Measurements from ENCODE around the gene CD63. TPM values are rescaled to one million over a fixed set of nuclear protein-coding genes. Genes with fewer than 3 reads are reported as not detected.

CD63 gene
- total RNA-seq, 1 donor from 2014 or later, result 870 TPM

- ATAC-seq, result peak; percentile 77
- intact Hi-C loops (cut with DNase I), result loop anchor here (5.0 kb wide), 1 partner anchor 194 kb away; no protein-coding TSS in a partner anchor
- DNase-seq (ENCODE audit: low spot score), result peak; percentile 89
Measured at GRCh38 chr12:55742719-55743405, 14.1 kb upstream of the CD63 start, which contains the start of gene GDF11. TSS of gene GDF11 (plus strand) at chr12:55743122. CDS start at chr12:55743317, 195 bp downstream.

DNA sequence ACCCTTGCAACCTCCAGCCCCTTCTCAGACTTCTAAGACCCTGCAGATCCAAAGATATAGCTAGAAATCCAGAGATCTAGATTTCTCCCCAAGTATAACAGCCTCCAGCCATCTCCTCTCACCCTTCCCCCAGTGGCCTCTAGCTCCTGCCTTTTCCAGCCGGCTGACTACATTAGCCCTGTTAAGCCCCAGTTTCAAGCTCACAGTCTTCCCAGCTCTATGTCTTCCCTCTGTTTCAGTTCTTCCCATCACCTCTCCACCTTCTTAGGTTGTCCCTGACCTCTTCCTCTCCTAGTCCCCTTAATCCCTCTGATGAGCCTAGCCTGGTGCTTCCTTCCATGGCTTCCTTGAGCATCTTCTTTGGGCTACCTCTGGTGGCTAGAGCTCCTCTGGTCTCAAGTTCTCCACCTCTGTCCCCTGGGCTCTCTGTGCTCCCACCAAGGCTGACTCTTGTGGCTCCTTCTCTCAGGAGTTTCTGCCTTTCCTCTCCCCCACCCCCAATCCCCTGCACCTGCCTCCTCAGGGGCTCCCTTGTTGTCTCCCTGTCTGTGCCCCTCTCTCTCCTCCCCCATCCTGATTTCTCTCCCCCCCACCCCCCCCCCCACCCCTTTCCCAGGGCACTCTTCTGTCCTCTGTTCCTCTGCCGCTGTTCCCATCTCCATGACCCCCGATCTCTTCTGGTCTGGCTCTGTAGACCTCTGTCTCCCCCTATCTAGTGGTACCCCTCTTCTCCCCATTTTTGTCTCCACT is 13.3 kb upstream of the CD63 start:
- DNase-seq (ENCODE audit: low spot score) (no peak), ATAC-seq (no peak)
- intact Hi-C loops (cut with DNase I), result loop anchor here (5.0 kb wide), 1 partner anchor 195 kb away; no protein-coding TSS in a partner anchor

DNA sequence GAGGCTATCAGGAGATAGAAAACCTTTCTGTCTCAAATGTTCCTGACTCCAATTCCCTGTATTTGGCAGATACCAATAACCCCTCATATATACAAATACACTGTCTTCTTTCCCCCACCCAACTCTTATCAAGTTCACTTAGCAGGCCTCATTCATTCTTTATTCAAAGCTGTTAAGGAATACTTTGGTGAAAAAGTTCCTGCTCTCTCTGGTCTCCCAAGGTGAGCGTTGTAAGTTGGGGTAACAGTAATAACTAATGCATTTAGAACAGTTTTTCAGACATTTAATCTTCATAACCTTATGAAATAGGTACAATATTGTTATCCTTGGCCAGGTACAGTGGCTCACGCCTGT is 10.2 kb upstream of the CD63 start:
- intact Hi-C loops (cut with DNase I), result no loop called here
- DNase-seq (ENCODE audit: low spot score), result no peak
- ATAC-seq, result no peak

DNA sequence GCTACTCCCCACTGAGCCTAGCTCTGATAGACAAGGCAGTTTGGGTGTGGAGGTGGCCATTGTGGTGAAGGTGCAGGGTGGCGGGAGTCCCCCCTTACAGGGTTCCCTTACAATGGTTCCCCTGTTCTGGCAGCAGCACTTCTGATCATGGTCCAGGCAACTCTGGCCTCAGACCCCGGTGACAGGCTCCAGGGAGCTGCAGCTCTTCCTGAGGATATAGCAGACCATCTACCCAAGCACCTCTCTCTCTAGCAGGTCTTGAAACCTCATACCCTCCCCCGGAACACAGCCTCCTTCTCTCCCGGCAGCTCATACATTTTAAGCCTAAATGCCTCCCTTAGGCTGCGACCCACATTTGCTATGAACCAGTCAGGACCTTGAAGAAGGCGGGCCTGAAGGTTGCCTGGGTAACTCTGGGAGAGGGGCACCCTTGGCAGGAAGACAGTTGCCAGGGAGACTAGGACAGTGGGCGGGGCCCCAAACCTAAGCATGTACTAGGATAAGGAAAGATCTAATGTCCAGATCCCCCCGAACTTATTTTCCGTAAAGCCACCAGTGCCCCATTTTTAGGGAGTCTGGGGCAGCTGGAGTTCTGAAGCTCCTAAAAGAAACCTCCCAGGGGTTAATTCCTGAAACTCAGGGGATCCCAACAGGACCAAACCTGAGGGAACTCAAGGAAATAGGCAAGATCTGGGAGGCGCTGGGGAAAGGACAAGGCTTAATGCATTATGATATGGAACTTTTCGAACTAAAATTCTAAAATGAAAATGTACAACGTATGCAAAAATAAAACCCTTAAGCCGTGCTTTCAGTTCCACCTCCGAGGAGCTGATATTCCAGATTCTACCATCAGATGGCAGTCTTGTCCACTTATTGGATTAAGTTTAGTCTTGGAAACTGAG is 9.6 kb upstream of the CD63 start:
- DNase-seq (ENCODE audit: low spot score) (peak; percentile 93), ATAC-seq (peak; percentile 91)
- intact Hi-C loops (cut with DNase I), result no loop called here

DNA sequence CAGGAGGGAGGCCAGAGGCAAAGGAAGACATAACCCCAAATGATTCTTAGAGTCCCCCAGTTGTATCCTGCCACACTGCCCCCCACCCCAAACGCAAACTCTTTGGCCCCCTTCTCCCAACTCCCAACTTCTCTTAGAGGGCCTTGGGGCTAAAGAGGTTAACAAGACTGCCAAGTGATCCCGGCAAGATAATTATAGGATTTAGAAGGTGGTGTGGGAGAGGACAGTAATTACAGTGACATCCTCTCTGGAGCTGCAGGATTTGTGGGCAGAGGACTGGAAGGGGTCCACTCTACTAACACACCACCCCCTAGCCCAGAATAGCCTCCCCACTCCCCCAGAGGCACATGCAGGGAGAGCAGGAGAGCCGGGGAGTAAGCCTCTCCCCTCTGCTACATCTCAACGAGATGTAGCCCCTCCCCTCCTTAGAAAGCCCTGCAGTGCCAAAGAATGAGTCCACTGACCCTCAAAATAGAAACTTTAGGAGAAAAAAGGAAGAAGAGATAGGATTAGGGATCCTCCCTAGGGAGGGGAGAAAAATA is 8.8 kb upstream of the CD63 start:
- ATAC-seq (peak; percentile 39), DNase-seq (ENCODE audit: low spot score) (no peak)
- intact Hi-C loops (cut with DNase I), result no loop called here

DNA sequence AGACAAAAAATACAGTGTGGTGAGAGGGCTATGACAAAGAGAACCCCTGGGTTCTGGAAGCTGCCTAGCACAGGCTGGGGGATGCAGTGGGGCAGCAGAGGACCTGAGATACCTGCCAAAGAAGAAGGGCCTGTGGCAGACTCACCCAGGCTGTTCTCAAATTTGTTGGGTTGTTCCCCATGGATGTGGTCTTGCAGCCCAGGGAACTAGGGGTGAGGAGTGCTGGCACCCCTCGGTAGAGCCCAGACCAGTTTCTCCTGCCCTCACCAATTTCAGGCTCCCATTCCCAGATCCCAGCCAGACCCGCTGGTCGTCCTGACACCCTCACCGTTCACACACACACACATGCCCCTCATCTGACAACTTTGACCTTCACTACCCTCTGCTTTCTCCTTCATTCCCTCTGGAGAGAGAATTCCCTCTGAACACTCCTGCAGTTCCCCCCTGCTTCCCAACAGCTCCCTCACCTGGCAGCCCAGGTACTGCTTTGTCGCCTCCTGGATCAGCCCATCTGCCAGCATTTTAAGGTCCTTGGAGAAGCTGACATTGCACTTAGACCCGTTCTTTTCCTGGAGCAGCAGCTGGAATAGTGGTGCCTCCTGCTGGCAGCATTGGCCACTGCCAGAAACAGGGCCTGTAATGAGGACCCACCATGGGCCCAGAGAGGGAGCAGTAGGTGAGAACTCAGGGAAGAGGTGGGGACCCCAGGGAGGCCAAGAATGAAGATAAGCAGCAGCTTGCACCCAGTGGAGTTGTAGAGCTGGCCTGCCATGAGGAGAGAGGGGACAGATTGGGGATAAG is 8.2 kb upstream of the CD63 start:
- ATAC-seq, result peak; percentile 41
- intact Hi-C loops (cut with DNase I), result no loop called here
- DNase-seq (ENCODE audit: low spot score), result peak; percentile 79

DNA sequence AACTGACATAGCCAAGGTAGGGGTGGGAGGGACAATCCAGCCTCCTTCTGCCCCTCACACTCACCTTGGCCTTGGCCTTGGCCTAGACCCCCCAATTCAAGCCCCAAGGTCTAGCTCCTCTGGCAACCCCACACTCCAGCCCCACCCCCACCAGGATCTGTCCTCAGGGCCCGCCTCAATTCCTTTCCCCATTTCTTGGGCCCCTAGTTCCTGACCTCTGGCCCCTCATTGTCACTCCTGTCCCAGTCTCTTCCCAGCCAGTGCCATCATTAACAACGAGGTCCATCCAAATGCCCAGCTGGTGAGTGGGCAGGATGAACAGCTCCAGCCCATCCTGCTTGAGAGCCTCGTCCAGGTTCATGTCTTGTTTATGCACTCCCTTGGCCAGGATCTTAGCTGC is 7.3 kb upstream of the CD63 start:
- ATAC-seq (no peak), DNase-seq (ENCODE audit: low spot score) (no peak)
- intact Hi-C loops (cut with DNase I), result no loop called here

DNA sequence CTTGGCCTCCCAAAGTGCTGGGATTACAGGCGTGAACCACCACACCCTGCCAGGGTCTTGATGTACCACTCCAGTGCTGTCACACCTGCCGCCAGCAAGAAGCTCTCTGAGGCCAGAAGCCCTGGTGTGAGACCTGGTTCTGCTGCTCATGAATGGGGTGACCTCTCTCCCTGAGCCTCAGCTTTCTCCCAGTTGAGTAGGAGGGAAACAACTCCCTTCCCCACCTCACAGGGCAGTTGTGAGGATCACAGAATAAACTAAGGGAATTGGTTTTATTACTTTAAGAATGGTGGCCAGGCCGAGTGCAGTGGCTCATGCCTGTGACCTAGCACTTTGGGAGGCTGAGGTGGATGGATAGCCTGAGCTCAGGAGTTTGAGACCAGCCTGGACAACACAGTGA is 5.8 kb upstream of the CD63 start:
- ATAC-seq (no peak), DNase-seq (ENCODE audit: low spot score) (no peak)
- intact Hi-C loops (cut with DNase I), result no loop called here

GRCh38 chr12:55733858-55734257 is 5.0 kb upstream of the CD63 start:
- DNase-seq (ENCODE audit: low spot score), result no peak
- no peak for ATAC-seq
- intact Hi-C loops (cut with DNase I), result no loop called here

DNA sequence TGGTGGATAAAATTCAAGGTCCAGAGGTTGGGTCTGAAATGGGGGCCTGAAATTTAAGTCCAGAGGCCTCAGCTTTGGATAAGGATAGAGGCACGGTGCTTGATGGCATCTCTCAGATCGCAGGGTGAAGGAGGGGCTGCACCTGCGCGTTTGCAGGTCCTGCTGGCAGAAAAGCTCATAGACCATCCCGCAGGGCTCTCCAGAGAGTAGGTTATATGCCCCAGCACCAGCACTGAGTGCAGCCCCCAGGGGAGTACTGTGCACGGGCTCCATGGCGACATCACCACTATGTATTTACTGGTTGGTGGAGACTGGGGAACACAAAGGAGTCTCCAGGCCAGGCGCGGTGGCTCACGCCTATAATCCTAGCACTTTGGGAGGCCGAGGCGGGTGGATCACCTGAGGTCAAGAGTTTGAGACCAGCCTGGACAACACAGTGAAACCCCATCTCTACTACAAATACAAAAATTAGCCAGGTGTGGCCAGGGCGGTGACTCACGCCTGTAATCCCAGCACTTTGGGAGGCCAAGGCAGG is 4.3 kb upstream of the CD63 start:
- ATAC-seq (no peak), DNase-seq (ENCODE audit: low spot score) (no peak)
- intact Hi-C loops (cut with DNase I), result no loop called here

- ATAC-seq (no peak), DNase-seq (ENCODE audit: low spot score) (no peak)
- intact Hi-C loops (cut with DNase I), result no loop called here
Measured at GRCh38 chr12:55732288-55732687, 3.5 kb upstream of the CD63 start.

DNA sequence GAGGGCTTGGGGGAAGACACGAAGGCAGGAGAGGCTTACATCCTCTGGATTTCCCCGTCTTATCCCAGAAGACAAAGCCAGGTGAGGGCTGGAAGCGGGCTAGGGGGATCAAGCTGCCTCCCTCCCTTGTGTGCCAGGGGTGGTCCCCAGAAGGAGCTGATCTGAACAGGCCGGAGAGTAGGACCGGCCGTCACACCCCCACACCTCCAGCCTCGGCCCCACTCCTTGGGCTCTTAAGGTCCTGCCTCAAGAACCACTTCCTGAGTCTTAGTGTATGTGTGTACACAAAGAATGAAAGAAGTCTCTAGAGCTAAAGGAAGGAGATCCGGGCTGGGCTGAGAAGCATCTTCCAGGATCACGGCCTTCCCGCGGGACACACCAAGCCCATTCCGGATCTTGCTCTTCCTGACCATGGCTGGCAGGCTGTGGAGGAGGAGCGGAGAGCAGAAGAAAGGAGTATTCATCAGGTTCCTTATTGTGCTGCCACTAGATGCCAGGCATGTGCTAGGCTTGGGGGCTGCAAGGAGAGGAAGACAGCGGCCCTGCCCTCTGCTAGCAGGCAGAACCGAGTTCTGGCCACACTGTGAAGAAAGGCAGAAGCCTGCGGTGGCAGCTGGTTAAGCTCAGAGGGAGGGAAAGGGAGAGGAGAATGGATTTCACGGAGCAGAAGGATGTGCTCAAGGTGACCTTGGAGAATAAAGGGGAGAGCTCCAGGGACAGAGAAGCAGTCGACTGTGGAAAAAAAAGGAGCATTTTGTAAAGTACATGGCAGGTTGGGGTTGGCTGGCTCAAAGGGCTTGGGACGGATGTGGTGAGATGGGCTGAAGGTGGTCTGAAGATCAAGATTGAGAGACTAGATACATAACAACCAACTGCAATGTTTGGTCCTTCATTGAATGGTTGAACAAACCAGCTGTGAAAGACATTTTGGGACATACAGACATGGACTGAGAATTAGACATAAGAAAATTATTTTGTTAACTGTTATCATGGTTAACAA is 1.3 kb upstream of the CD63 start:
- ATAC-seq (peak; percentile 47), DNase-seq (ENCODE audit: low spot score) (peak; percentile 81)
- intact Hi-C loops (cut with DNase I), result loop anchor here (10.0 kb wide), 1 partner anchor 55 kb away; no protein-coding TSS in a partner anchor

GRCh38 chr12:55728186-55728938 is 447 bp downstream of the CD63 start:
- DNase-seq (ENCODE audit: low spot score), result peak; percentile 92
- ATAC-seq, result peak; percentile 59
- intact Hi-C loops (cut with DNase I), result loop anchor here (10.0 kb wide), 1 partner anchor 54 kb away; no protein-coding TSS in a partner anchor

DNA sequence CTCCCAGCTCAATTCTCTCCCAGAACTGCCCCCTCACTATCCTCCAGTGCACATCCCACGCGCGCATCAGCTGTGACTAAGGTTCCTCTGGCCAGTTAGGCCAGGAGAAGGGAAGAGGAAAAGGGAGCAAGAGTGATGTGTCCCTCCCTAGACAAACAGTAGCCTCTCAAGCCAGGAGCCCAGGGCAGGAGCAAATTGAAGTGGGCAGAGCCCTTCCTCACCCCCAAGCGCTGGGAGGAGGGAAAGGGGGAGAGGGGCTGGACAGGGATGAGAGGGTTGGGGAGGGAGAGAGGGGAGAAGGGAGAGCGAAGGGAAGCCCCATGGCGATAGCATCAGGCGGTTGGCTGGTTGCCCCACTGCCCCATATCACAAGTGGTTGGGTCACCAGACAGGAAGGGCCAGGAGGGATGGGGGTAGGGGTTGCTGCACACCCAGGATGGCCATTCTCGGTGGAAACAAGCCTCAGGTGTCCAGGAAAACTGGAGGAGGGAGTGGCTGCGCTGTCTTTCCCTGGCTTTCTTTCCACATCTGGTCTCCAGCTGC is 1.1 kb downstream of the CD63 start:
- ATAC-seq (peak; percentile 2), DNase-seq (ENCODE audit: low spot score) (peak; percentile 86)
- intact Hi-C loops (cut with DNase I), result loop anchor here (10.0 kb wide), 1 partner anchor 53 kb away; no protein-coding TSS in a partner anchor

- DNase-seq (ENCODE audit: low spot score), result no peak
- intact Hi-C loops (cut with DNase I), result loop anchor here (10.0 kb wide), 1 partner anchor 52 kb away; no protein-coding TSS in a partner anchor
- ATAC-seq, result no peak
Measured at GRCh38 chr12:55726971-55727370, 1.8 kb downstream of the CD63 start.

DNA sequence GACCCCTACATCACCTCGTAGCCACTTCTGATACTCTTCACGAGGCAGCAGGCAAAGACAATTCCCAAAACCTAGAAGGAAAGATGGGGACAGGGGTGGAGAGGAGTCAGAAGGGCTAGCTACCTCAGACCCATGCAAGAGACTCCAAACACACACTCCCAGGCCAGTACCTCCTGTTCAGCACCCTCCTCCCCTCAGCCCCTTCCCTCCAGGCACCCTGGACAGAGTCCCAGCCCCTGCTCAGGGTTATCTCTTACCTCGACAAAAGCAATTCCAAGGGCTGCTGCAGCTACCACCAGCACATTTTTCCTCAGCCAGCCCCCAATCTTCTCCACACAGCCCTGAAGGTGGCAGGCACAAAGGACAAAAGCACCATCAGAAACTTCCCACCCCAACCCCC is 3.3 kb downstream of the CD63 start:
- ATAC-seq (no peak), DNase-seq (ENCODE audit: low spot score) (no peak)
- intact Hi-C loops (cut with DNase I), result loop anchor here (10.0 kb wide), 1 partner anchor 51 kb away; no protein-coding TSS in a partner anchor
